GM19099 (cell line): ENCODE results near the gene ASCL1.

Experiments used
- POLR2A ChIP-seq: IDR thresholded peaks from 3 replicates; pipeline ENCODE4 v1.6.1; 2011; ENCODE audit warnings: low read depth; ENCODE audit not compliant: insufficient read length; ENCODE audit errors: extremely low read depth

ASCL1 gene

DNA sequence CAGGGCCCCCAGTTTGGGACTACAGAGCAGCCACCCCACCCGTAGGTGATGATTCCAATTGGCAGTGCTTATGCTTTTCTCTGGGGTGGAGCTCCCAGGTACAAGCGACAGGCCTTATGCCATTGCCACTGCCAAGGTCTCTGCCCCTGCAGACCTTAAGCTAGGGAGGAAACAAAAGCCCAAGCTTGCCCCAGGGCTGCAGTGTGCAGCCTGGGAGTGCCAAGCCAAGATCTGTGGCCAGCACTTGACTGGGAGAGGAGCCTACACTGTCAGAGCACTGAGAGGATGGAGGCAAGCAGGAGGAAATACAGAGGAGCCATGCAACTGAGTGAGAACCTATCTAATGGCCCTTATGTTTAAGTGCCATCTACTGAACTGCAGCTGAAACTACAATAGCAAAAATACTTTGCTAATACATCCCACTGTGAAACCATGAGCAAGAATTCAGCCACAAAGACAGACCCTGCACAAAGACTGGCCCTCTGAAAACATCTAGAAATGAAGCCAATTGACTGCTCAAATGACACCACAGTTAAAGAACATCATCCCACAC is 17.7 kb upstream of the ASCL1 start:
- TF ChIP-seq POLR2A = no peak

DNA sequence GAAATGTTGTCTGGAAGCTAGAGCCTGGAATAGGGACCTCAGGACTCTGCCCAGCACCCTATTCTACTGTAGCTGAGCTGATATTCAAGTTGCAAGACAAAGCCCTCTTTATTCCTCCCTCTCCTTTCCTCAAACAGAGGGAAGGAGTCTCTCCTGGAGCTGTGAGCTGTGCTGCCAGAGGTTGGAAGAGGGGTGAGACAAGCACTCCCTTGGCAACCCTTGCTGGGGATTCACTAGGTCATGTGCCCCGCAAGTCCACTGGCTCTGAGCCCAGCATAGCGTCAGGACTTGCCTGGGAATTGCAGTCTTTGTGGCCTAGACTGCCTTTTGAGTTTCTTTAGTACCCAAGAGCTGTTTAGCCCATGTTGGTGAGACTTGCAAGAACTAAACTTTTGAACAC is 11.4 kb upstream of the ASCL1 start:
- TF ChIP-seq POLR2A = no peak

DNA sequence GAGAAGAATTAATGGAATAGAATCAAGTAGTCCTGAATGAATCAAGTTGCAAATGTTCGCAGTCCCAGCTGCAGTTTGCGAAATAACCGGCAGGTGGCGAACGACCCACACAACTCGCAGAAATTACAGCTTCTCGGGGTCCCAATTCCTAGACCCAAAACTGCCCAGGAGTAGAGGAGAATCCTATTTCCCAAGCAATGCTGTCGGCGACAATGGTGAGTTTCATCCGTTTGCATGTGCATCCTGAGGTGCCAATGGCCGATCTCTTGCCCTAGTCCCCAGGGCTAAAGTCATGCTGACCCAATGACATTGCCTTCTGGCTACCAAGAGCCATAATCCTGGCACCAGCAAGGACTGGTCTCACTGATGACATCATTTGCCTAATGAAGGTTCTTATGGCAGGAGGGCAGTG is 8.5 kb upstream of the ASCL1 start:
- no peak for TF ChIP-seq POLR2A

DNA sequence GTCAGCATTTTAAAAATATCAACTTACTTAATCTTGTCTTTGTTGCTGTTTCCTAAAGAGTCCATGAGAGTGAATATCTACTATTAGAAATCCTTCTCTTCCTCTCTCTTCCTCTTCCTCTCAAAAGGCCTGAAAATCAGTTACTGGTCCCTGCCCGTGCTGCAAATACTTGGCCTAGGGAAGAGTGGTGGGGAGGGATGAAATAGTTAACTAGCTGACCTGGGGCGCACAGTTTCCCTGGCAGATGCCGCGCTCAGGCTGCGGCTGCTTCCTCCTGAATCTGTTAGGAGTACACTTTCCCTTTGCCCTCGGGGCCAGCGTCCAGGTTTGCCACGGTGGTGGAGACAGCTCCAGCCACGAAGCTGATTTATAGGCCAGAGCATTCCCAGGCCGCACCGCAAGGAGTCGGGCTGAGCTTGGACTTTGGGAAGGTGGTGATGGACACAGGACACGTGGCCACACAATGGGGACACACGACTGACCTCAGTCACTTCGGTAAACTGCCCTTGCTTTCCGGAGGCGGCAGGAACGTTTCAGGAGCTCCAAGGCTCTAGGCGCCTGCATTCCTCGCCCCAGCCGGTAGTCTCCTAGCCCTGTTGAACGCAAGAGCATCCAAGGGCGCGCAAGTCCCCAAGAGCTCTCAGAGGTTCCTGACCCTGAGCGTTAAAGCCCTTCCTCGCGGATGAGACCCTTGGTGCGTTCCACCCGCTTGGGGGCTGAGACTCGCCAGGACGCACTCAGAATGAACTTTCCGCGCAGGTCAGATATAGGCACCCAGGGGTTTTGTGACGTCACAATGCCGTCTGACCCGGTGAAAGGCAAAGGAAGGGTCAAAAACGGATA is 7.1 kb upstream of the ASCL1 start:
- TF ChIP-seq POLR2A = no peak

DNA sequence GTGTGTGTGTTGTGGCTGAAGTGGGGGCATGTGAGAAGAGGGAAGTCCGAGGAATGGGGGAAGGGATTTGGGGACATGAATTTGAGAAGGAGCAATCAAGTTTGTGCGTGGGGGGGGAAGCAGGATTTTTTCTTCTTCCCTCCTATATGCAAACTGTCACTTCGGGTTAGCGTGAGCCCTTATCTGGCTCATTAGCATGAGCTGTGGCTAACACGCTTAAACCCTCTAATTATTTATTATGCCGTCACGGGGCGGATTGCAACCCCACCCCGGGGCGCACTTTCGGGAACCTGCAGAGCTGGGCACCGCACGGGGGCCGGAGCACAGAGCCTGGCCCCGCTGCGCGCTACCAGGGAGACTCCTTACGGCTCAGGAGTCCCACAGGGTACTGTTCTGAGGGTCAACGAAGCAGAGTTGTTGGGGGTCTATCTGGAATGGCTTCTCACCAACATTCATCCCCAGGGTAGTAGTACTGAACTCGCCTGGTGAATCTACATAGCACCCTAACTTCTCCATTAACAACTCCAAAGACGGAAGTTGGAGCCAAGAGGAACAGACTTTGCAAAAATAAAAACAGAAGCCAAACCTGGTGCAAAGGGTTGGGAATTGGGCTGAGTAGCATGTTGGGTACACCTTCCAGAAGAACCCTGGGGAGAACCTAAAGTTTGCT is 6.4 kb upstream of the ASCL1 start:
- no peak for TF ChIP-seq POLR2A

DNA sequence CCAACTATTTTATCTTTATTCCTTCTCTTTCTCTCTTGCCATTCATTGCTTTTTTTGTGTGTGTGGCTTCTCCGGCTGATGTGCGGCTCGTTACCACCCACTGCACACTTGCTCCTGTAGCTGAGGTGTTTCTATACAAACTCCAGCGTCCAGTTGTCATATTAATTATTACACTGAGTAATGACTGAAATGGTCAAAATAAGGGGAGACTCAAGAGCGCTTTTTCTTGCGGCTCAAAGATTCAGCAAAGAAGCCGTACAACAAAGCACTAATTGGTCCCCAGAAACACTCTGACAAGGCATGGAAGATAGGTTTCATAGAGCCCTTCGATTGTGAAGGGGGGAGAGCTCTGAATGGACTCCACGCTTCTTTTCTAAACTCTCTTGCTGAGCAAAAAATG is 5.6 kb upstream of the ASCL1 start:
- TF ChIP-seq POLR2A = no peak

GRCh38 chr12:102953221-102953620 is 4.3 kb upstream of the ASCL1 start:
- TF ChIP-seq POLR2A = no peak

DNA sequence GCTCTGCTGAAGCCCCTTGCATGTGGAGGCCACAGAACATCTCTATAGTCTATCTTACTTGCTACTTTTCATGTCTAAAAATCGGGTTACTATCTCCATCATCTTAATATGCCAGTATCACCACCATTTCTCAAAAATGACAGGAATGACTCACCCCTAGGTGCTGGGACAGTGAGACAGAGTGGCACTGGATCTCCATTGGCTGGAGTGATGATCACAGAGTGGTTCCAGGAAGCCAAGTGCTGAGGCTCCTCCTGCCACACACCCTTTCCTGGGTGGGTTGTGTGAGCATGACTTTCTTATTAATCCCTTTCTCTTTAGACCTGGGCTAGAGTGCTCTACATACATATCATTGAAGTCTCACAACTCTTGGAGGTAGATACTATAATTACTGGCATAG is 3.3 kb upstream of the ASCL1 start:
- TF ChIP-seq POLR2A = no peak

- TF ChIP-seq POLR2A = no peak
Observed at GRCh38 chr12:102955926-102956737, 1.3 kb upstream of the ASCL1 start.

- TF ChIP-seq POLR2A = no peak
Observed at GRCh38 chr12:102956738-102957327, 641 bp upstream of the ASCL1 start.

DNA sequence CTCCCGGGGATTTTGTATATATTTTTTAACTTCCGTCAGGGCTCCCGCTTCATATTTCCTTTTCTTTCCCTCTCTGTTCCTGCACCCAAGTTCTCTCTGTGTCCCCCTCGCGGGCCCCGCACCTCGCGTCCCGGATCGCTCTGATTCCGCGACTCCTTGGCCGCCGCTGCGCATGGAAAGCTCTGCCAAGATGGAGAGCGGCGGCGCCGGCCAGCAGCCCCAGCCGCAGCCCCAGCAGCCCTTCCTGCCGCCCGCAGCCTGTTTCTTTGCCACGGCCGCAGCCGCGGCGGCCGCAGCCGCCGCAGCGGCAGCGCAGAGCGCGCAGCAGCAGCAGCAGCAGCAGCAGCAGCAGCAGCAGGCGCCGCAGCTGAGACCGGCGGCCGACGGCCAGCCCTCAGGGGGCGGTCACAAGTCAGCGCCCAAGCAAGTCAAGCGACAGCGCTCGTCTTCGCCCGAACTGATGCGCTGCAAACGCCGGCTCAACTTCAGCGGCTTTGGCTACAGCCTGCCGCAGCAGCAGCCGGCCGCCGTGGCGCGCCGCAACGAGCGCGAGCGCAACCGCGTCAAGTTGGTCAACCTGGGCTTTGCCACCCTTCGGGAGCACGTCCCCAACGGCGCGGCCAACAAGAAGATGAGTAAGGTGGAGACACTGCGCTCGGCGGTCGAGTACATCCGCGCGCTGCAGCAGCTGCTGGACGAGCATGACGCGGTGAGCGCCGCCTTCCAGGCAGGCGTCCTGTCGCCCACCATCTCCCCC is 777 bp downstream of the ASCL1 start:
- no peak for TF ChIP-seq POLR2A

DNA sequence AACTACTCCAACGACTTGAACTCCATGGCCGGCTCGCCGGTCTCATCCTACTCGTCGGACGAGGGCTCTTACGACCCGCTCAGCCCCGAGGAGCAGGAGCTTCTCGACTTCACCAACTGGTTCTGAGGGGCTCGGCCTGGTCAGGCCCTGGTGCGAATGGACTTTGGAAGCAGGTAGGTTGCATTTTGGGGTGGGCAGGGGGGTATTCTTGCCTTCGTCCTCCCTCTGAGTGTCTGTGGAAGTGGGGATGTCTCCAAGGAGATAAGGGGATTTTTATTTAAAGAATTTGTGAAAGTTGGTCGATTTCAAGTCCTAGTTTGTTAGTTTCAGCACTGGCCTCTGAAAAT is 1.3 kb downstream of the ASCL1 start:
- TF ChIP-seq POLR2A = no peak

DNA sequence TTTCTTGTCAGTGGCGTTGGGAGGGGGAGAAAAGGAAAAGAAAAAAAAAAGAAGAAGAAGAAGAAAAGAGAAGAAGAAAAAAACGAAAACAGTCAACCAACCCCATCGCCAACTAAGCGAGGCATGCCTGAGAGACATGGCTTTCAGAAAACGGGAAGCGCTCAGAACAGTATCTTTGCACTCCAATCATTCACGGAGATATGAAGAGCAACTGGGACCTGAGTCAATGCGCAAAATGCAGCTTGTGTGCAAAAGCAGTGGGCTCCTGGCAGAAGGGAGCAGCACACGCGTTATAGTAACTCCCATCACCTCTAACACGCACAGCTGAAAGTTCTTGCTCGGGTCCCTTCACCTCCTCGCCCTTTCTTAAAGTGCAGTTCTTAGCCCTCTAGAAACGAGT is 1.9 kb downstream of the ASCL1 start:
- TF ChIP-seq POLR2A = no peak

- no peak for TF ChIP-seq POLR2A
Observed at GRCh38 chr12:102960766-102961465, 3.4 kb downstream of the ASCL1 start.
